Measurements from ENCODE around the gene XYLT1.

GRCh38 chr16:17389384-17389783 lies 81.4 kb downstream of the XYLT1 start:
- TF ChIP-seq, protein P1, sequence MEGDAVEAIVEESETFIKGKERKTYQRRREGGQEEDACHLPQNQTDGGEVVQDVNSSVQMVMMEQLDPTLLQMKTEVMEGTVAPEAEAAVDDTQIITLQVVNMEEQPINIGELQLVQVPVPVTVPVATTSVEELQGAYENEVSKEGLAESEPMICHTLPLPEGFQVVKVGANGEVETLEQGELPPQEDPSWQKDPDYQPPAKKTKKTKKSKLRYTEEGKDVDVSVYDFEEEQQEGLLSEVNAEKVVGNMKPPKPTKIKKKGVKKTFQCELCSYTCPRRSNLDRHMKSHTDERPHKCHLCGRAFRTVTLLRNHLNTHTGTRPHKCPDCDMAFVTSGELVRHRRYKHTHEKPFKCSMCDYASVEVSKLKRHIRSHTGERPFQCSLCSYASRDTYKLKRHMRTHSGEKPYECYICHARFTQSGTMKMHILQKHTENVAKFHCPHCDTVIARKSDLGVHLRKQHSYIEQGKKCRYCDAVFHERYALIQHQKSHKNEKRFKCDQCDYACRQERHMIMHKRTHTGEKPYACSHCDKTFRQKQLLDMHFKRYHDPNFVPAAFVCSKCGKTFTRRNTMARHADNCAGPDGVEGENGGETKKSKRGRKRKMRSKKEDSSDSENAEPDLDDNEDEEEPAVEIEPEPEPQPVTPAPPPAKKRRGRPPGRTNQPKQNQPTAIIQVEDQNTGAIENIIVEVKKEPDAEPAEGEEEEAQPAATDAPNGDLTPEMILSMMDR (IDR thresholded peaks at IDR 0.05) = no peak
- no peak for TF ChIP-seq POLR2AphosphoS5 (IDR thresholded peaks at IDR 0.05)
- TF ChIP-seq POLR2A (IDR thresholded peaks at IDR 0.05) = no peak
